Spleen (tissue), 11 donors: ENCODE results near the gene ANKRD44. TPM values are rescaled to one million over a fixed set of nuclear protein-coding genes. Genes with fewer than 3 reads are reported as not detected.

Experiments
- DNase-seq: peaks from one replicate; pipeline ENCODE4 v3.0.0-alpha.2; 2020
- H3K27ac ChIP-seq, 8 donors: fragments of 200-600 bp; sonication (generic) in 7 of 8; 1 replicate in 4 of 8; 2 replicates in 4 of 8; pipeline versions ENCODE4 v1.5.0 to v1.8.0; 2016 to 2021; ENCODE audit warnings: inconsistent platforms in 4 of 8, mild to moderate bottlenecking in 4 of 8, moderate library complexity in 1 of 8
- H3K27me3 ChIP-seq, 7 donors: fragments of 200-600 bp; sonication (generic) in 6 of 7; replicated peaks in 1 of 7; 1 replicate in 4 of 7; 2 replicates in 3 of 7; pipeline versions ENCODE4 v1.5.0 to v1.8.0; 2016 to 2021; ENCODE audit warnings: inconsistent platforms in 3 of 7, mild to moderate bottlenecking in 1 of 7
- H3K36me3 ChIP-seq, 6 donors: fragments of 200-600 bp; sonication (generic) in 5 of 6; 1 replicate in 4 of 6; 2 replicates in 2 of 6; pipeline versions ENCODE4 v1.5.0 to v1.8.0; 2016 to 2021; ENCODE audit warnings: inconsistent platforms in 2 of 6
- H3K4me1 ChIP-seq, 6 donors: fragments of 200-600 bp; sonication (generic) in 5 of 6; 1 replicate in 3 of 6; 2 replicates in 3 of 6; pipeline versions ENCODE4 v1.5.0 to v1.8.0; 2016 to 2021; ENCODE audit warnings: inconsistent platforms in 3 of 6
- H3K4me3 ChIP-seq, 8 donors: fragments of 200-600 bp; sonication (generic) in 7 of 8; 1 replicate in 4 of 8; 2 replicates in 4 of 8; pipeline versions ENCODE4 v1.5.0 to v1.8.0; 2016 to 2021; ENCODE audit warnings: inconsistent platforms in 4 of 8, mild to moderate bottlenecking in 4 of 8, moderate library complexity in 2 of 8
- H3K9me3 ChIP-seq, 8 donors: fragments of 200-600 bp; sonication (generic) in 7 of 8; 1 replicate in 4 of 8; 2 replicates in 4 of 8; pipeline versions ENCODE4 v1.5.0 to v1.8.0; 2016 to 2021; ENCODE audit warnings: inconsistent platforms in 4 of 8
- CTCF ChIP-seq, 11 experiments: fragments of 200-600 bp in 7 of 11; fragments of 450-650 bp in 4 of 11; sonication (generic) in 4 of 11; IDR thresholded peaks in 8 of 11; conservative IDR thresholded peaks in 3 of 11; 1 replicate in 7 of 11; 2 replicates in 4 of 11; pipeline versions ENCODE4 v1.4.0 to v1.8.0; 2016 to 2021; ENCODE audit warnings: antibody characterized with exemption in 11 of 11, inconsistent platforms in 4 of 11, mild to moderate bottlenecking in 1 of 11
- POLR2A ChIP-seq, 3 donors: fragments of 450-650 bp; IDR thresholded peaks; one replicate each; pipeline ENCODE4 v1.5.1; 2017; ENCODE audit warnings: antibody characterized with exemption in 3 of 3, mild to moderate bottlenecking in 1 of 3
- POLR2AphosphoS5 ChIP-seq, 3 donors: sonication (generic); formaldehyde crosslinking; IDR thresholded peaks; one replicate each; pipeline ENCODE4 v1.5.1; 2017; ENCODE audit warnings: antibody characterized with exemption in 3 of 3
- WGBS, 5 donors: extraction: QIAGEN DNeasy Blood & Tissue Kit in 3 of 5; methylation state at CpG; one replicate each; pipeline versions ENCODE4 v1.1.5 to v1.1.7; 2013 to 2018; 5-methylcytosine and 5-hydroxymethylcytosine counted together
- intact Hi-C: fragments of 100-400 bp; cut with DNase I; formaldehyde crosslinking; loops from one replicate; pipeline ENCODE4 v1.15.0; 2023; ENCODE audit warnings: low total_unique reads
- polyA plus RNA-seq, 3 donors: library from polyadenylated mRNA; stranded (reverse); fragments of 200-250 nt; gene quantifications; one replicate each; pipeline ENCODE4 v1.2.1, GENCODE V29; 2013
- total RNA-seq, 7 donors: library from RNA; depleted of rRNA in 3 of 7; stranded (reverse); fragments of >200 nt in 3 of 7; fragmentation: NEBNext Ultra II Directional in 4 of 7; extraction: Animal tissue kit (Norgen Biotek cat#: 25700) in 4 of 7; gene quantifications; one replicate each; pipeline versions ENCODE4 v1.1.0 to v1.2.1, GENCODE V29; 2016 to 2021
- donor health status: healthy with polysubstance abuse.
- donor health status: DM: no; HTN: no; CAD: no; lungs with moderate emphysema.
- donor health status: DM: no; HTN: no; CAD: no.
- donor health status: Bipolar disorder and iron deficiency.
- donor health status: healthy.
- donor health status: DM: no; HTN: no; CAD: no.
- donor health status: DM: yes; HTN: yes; CAD: no.

Gene ANKRD44
- total and polyA plus RNA-seq, 10 donors = 16.0 to 183 (median 140) TPM

- Histone ChIP-seq H3K4me1 (peaks cover 0 to 8% (median 0%) of the 10 kb centered on the region in 6 donors), H3K27ac (peak overlapping the region in 1 of 8 donors; percentile 21), H3K36me3 (peaks cover 0 to 98% (median 20%) of the 10 kb centered on the region in 6 donors), H3K9me3 (no peaks in the 10 kb centered on the region), H3K4me3 (no peak overlapping the region), H3K27me3 (no peaks in the 10 kb centered on the region)
- intact Hi-C loops = no loop called here
- no peak for TF ChIP-seq CTCF (IDR thresholded peaks at IDR 0.05 in 8 of 11, conservative IDR thresholded peaks at IDR 0.05 in 3 of 11)
- TF ChIP-seq POLR2AphosphoS5 (IDR thresholded peaks at IDR 0.05) = no peak
- no peak for TF ChIP-seq POLR2A (IDR thresholded peaks at IDR 0.05)
- no peak for DNase-seq
Measured at GRCh38 chr2:197031803-197032202, 278.8 kb downstream of the ANKRD44 start.

GRCh38 chr2:197030090-197030489 is 280.5 kb downstream of the ANKRD44 start:
- no peak overlapping the region for H3K27ac ChIP-seq
- H3K9me3 ChIP-seq = no peaks in the 10 kb centered on the region
- H3K36me3 ChIP-seq = peaks cover 0 to 99% (median 23%) of the 10 kb centered on the region in 6 donors
- DNase-seq = no peak
- H3K27me3 ChIP-seq = no peaks in the 10 kb centered on the region
- H3K4me3 ChIP-seq = no peak overlapping the region
- WGBS, 5 donors = 95 to 97% (median 95%) methylated on average over 3 of the region's 3 CpGs
- TF ChIP-seq POLR2AphosphoS5 (IDR thresholded peaks at IDR 0.05) (no peak), POLR2A (IDR thresholded peaks at IDR 0.05) (no peak), CTCF (IDR thresholded peaks at IDR 0.05 in 8 of 11, conservative IDR thresholded peaks at IDR 0.05 in 3 of 11) (no peak)
- peaks cover 0 to 8% (median 0%) of the 10 kb centered on the region in 6 donors for H3K4me1 ChIP-seq
- intact Hi-C loops = no loop called here

- Histone ChIP-seq H3K4me1 (peaks cover 0 to 8% (median 0%) of the 10 kb centered on the region in 6 donors), H3K36me3 (peaks cover 2 to 99% (median 37%) of the 10 kb centered on the region in 6 donors), H3K27me3 (no peaks in the 10 kb centered on the region), H3K4me3 (no peak overlapping the region), H3K27ac (no peak overlapping the region), H3K9me3 (no peaks in the 10 kb centered on the region)
- intact Hi-C loops = no loop called here
- TF ChIP-seq POLR2AphosphoS5 (IDR thresholded peaks at IDR 0.05) = no peak
- TF ChIP-seq POLR2A (IDR thresholded peaks at IDR 0.05) = no peak
- TF ChIP-seq CTCF (IDR thresholded peaks at IDR 0.05 in 8 of 11, conservative IDR thresholded peaks at IDR 0.05 in 3 of 11) = no peak
- no peak for DNase-seq
- 83 to 94% (median 90%) methylated on average over 3 of the region's 3 CpGs for WGBS, 5 donors
Measured at GRCh38 chr2:197028633-197029032, 281.9 kb downstream of the ANKRD44 start.

GRCh38 chr2:197028230-197028629 is 282.4 kb downstream of the ANKRD44 start:
- no peak for DNase-seq
- WGBS, 5 donors = 90 to 95% (median 92%) methylated on average over 4 of the region's 4 CpGs
- Histone ChIP-seq H3K27me3 (no peaks in the 10 kb centered on the region), H3K9me3 (no peaks in the 10 kb centered on the region), H3K36me3 (peaks cover 2 to 99% (median 40%) of the 10 kb centered on the region in 6 donors), H3K4me3 (no peak overlapping the region), H3K27ac (no peak overlapping the region), H3K4me1 (peaks cover 0 to 8% (median 0%) of the 10 kb centered on the region in 6 donors)
- TF ChIP-seq POLR2AphosphoS5 (IDR thresholded peaks at IDR 0.05) (no peak), CTCF (IDR thresholded peaks at IDR 0.05 in 8 of 11, conservative IDR thresholded peaks at IDR 0.05 in 3 of 11) (no peak), POLR2A (IDR thresholded peaks at IDR 0.05) (no peak)
- intact Hi-C loops = no loop called here
